GM12878 (cell line): ENCODE data around the gene SPATA46.

Experiments used
- EZH2 ChIP-seq: IDR thresholded peaks from 2 replicates; pipeline ENCODE4 v1.6.1; 2012; ENCODE audit warnings: low read depth, mild to moderate bottlenecking, control low read depth, inconsistent platforms, low read length, borderline replicate concordance; ENCODE audit not compliant: control insufficient read depth
- MYC ChIP-seq: IDR thresholded peaks from 2 replicates; pipeline ENCODE4 v1.6.1; 2011; ENCODE audit warnings: mild to moderate bottlenecking, low read length, moderate library complexity, inconsistent platforms; ENCODE audit not compliant: insufficient read depth, insufficient replicate concordance, insufficient read length, severe bottlenecking
- YY1 ChIP-seq: IDR thresholded peaks from 2 replicates; pipeline ENCODE4 v1.6.1; 2011; ENCODE audit warnings: low read depth, mild to moderate bottlenecking, low read length
- ZNF274 ChIP-seq: IDR thresholded peaks from one replicate; pipeline ENCODE4 v1.8.0; 2011; ENCODE audit not compliant: insufficient read length, insufficient read depth

DNA sequence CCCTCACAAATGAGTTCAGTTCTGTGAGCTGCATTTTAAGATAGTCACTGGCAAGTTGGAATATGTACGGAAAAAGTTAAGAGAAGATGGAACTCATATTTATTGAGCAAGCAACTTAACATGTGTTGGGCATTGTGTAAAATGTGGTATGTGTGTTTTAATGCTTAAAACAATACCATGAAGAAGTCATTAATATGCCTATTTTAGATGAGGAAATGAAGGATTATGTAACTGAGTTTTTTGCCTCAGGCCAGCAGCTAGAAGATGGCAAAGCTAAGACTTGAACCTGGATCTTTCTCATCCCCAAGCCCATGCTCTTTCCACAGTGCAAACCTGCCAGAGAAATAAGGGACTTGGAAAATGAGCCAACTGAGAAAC lies 48.9 kb downstream of the SPATA46 start:
- TF ChIP-seq EZH2: no peak
- no peak for TF ChIP-seq YY1
- no peak for TF ChIP-seq ZNF274
- no peak for TF ChIP-seq MYC
